ENCODE results near the gene ORC3.

DNA sequence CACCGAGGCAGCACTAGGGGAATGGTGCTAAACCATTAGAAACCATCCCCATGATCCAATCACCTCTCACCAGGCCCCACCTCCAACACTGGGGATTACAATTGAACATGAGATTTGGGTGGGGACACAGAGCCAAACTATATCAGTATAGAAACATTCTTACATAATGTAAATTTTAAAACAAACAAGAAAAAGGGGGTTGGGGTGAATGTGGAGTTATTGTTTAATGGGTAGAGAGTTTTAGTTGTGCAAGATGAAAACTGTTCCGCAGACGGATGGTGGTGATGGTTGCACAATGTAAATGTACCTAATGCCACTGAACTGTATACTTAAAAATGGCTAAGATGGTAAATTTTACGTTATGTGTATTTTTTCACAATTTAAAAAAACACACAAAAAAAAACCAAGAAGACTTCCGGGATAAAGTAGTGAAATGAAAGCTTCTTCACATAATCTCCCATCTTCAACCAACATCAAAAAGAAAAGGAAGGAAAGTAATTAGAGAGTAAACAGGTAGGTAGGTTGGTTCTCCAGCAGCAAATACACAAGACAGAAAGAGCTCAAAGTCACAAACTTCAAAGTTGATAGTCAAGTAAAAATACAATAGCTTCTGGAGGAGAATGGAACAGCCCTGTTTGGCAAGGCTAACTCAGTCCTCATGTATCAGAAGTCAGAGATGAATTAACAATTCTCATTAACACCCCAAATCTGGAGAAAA lies 16.5 kb upstream of the ORC3 start:
- TF ChIP-seq, protein P1, sequence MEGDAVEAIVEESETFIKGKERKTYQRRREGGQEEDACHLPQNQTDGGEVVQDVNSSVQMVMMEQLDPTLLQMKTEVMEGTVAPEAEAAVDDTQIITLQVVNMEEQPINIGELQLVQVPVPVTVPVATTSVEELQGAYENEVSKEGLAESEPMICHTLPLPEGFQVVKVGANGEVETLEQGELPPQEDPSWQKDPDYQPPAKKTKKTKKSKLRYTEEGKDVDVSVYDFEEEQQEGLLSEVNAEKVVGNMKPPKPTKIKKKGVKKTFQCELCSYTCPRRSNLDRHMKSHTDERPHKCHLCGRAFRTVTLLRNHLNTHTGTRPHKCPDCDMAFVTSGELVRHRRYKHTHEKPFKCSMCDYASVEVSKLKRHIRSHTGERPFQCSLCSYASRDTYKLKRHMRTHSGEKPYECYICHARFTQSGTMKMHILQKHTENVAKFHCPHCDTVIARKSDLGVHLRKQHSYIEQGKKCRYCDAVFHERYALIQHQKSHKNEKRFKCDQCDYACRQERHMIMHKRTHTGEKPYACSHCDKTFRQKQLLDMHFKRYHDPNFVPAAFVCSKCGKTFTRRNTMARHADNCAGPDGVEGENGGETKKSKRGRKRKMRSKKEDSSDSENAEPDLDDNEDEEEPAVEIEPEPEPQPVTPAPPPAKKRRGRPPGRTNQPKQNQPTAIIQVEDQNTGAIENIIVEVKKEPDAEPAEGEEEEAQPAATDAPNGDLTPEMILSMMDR (IDR thresholded peaks at IDR 0.05): no peak
- TF ChIP-seq ZFX (IDR thresholded peaks at IDR 0.05; ENCODE audit: borderline replicate concordance): no peak

All from 22Rv1 (cell line).